WTC11 (cell line): ENCODE results near the gene MICAL2.

Experiments used
- CREB1 ChIP-seq: sonication (generic); formaldehyde crosslinking; IDR thresholded peaks from 2 replicates; pipeline ENCODE4 v1.8.0; 2023; ENCODE audit warnings: mild to moderate bottlenecking, missing genetic modification reagents
- NR1H2 ChIP-seq: sonication (generic); formaldehyde crosslinking; IDR thresholded peaks from 2 replicates; pipeline ENCODE4 v1.9.0; 2021; ENCODE audit warnings: mild to moderate bottlenecking, moderate library complexity, missing genetic modification reagents
- NR3C1 ChIP-seq: sonication (generic); formaldehyde crosslinking; conservative IDR thresholded peaks from 2 replicates; pipeline ENCODE4 v1.8.1; 2023; ENCODE audit warnings: low read depth, mild to moderate bottlenecking, missing genetic modification reagents
- TF ChIP-seq, protein P1 (sequence below): fragments of 200-600 bp; IDR thresholded peaks from 2 replicates; pipeline ENCODE4 v1.8.0; 2022; ENCODE audit warnings: antibody characterized with exemption
- TF ChIP-seq, protein P2 (sequence below): sonication (generic); formaldehyde crosslinking; IDR thresholded peaks from 2 replicates; pipeline ENCODE4 v1.8.0; 2023; ENCODE audit warnings: mild to moderate bottlenecking, missing genetic modification reagents

- TF ChIP-seq, protein P1, sequence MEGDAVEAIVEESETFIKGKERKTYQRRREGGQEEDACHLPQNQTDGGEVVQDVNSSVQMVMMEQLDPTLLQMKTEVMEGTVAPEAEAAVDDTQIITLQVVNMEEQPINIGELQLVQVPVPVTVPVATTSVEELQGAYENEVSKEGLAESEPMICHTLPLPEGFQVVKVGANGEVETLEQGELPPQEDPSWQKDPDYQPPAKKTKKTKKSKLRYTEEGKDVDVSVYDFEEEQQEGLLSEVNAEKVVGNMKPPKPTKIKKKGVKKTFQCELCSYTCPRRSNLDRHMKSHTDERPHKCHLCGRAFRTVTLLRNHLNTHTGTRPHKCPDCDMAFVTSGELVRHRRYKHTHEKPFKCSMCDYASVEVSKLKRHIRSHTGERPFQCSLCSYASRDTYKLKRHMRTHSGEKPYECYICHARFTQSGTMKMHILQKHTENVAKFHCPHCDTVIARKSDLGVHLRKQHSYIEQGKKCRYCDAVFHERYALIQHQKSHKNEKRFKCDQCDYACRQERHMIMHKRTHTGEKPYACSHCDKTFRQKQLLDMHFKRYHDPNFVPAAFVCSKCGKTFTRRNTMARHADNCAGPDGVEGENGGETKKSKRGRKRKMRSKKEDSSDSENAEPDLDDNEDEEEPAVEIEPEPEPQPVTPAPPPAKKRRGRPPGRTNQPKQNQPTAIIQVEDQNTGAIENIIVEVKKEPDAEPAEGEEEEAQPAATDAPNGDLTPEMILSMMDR = no peak
- TF ChIP-seq NR3C1 (CRISPR knock-in tag) = no peak
- TF ChIP-seq NR1H2 = no peak
- TF ChIP-seq, protein P2, sequence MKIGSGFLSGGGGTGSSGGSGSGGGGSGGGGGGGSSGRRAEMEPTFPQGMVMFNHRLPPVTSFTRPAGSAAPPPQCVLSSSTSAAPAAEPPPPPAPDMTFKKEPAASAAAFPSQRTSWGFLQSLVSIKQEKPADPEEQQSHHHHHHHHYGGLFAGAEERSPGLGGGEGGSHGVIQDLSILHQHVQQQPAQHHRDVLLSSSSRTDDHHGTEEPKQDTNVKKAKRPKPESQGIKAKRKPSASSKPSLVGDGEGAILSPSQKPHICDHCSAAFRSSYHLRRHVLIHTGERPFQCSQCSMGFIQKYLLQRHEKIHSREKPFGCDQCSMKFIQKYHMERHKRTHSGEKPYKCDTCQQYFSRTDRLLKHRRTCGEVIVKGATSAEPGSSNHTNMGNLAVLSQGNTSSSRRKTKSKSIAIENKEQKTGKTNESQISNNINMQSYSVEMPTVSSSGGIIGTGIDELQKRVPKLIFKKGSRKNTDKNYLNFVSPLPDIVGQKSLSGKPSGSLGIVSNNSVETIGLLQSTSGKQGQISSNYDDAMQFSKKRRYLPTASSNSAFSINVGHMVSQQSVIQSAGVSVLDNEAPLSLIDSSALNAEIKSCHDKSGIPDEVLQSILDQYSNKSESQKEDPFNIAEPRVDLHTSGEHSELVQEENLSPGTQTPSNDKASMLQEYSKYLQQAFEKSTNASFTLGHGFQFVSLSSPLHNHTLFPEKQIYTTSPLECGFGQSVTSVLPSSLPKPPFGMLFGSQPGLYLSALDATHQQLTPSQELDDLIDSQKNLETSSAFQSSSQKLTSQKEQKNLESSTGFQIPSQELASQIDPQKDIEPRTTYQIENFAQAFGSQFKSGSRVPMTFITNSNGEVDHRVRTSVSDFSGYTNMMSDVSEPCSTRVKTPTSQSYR (CRISPR knock-in tag) = no peak
- no peak for TF ChIP-seq CREB1 (CRISPR knock-in tag)
These were observed 1.4 kb upstream of the MICAL2 start for GRCh38 chr11:12108875-12109453.
